RWPE1 (cell line): Measurements from ENCODE around the gene FAM136A.
"Not testable (repeated sequence)": the region's sequence is repeated elsewhere in the genome, so short reads cannot be mapped to it uniquely, and the experiment has no call there.

Experiments used
- CTCF ChIA-PET: fragments of 350-600 bp; sonication (Branson Sonifier 250); formaldehyde crosslinking; extraction: SDS; loops from one replicate; lab custom pipeline; 2021; lab: Yijun Ruan, JAX
- POLR2A ChIA-PET: fragments of 400-600 bp; formaldehyde crosslinking; extraction: SDS; loops from one replicate; lab custom pipeline; 2020; ENCODE audit warnings: antibody characterized with exemption; ENCODE audit not compliant: low non-redundant PET; lab: Yijun Ruan, JAX
- DNase-seq: peaks from one replicate; pipeline ENCODE4 v3.0.0; 2012; ENCODE audit warnings: low spot score
- H3K27ac ChIP-seq: fragments of 450-650 bp; 2 replicates; pipeline ENCODE4 v1.5.1; 2017
- CTCF ChIP-seq: fragments of 450-650 bp; conservative IDR thresholded peaks from 2 replicates; pipeline ENCODE4 v1.5.1; 2017; ENCODE audit warnings: low read depth, mild to moderate bottlenecking

Gene FAM136A

GRCh38 chr2:70305531-70305930, 3.7 kb upstream of the FAM136A start:
- CTCF ChIA-PET = interaction anchor here (1.0 to 2.3 kb wide), 3 partner anchors 24 to 340 kb away, joined by 3 to 18 read pairs (median 11); no protein-coding TSS in a partner anchor
- POLR2A ChIA-PET = no interaction called here

GRCh38 chr2:70304498-70304897, 2.6 kb upstream of the FAM136A start:
- CTCF ChIA-PET = interaction anchor here (0.6 to 2.3 kb wide), 12 partner anchors 14 to 1128 kb away, joined by 3 to 18 read pairs (median 3); no protein-coding TSS in a partner anchor
- H3K27ac ChIP-seq = no peak overlapping the region
- TF ChIP-seq CTCF = no peak
- POLR2A ChIA-PET = no interaction called here
- DNase-seq = no peak

More at GRCh38 chr2:70305531-70305930, 3.7 kb upstream of the FAM136A start:
- no peak for TF ChIP-seq CTCF
- DNase-seq = no peak
- H3K27ac ChIP-seq = no peak overlapping the region

GRCh38 chr2:70303186-70303585, 1.3 kb upstream of the FAM136A start:
- no peak overlapping the region for H3K27ac ChIP-seq
- TF ChIP-seq CTCF = no peak
- POLR2A ChIA-PET = no interaction called here
- DNase-seq = no peak
- CTCF ChIA-PET = interaction anchor here (0.6 to 2.0 kb wide), 11 partner anchors 9 to 641 kb away, joined by 3 to 13 read pairs (median 3); partner anchors contain the start of genes SNRPG and TGFA

GRCh38 chr2:70302195-70302546, 304 bp upstream of the FAM136A start:
- peak; percentile 51 for TF ChIP-seq CTCF
- DNase-seq = not testable (repeated sequence)
- ChIA-PET POLR2A (interaction anchor here (0.6 kb wide), 1 partner anchor 11 kb away, joined by 3 read pairs; no protein-coding TSS in a partner anchor), CTCF (interaction anchor here (0.6 to 1.4 kb wide), 7 partner anchors 8 to 377 kb away, joined by 3 to 6 read pairs (median 3); partner anchors contain the start of genes SNRPG and TGFA)
- peak overlapping the region; percentile 84 for H3K27ac ChIP-seq

GRCh38 chr2:70300771-70301343, 1.0 kb downstream of the FAM136A start:
- POLR2A ChIA-PET = no interaction called here
- peak; percentile 33 for TF ChIP-seq CTCF
- CTCF ChIA-PET = interaction anchor here (0.6 to 0.9 kb wide), 2 partner anchors 8 to 159 kb away, joined by 3 to 5 read pairs; no protein-coding TSS in a partner anchor
- DNase-seq = no peak
- H3K27ac ChIP-seq = peak overlapping the region; percentile 84

GRCh38 chr2:70297828-70298227, 4.0 kb downstream of the FAM136A start:
- H3K27ac ChIP-seq, CTCF ChIA-PET, POLR2A ChIA-PET, DNase-seq: not testable (repeated sequence)
